GM19397 (cell line): ENCODE data around the gene FXYD7.
A peak's percentile ranks its signal among the peaks of the same experiment; 100 is the strongest.

Experiments used
- ATAC-seq: cut with Tn5 transposase; IDR thresholded peaks from one replicate; pipeline ENCODE4 v1.9.1; 2021; ENCODE audit warnings: mild to moderate bottlenecking, moderate library complexity; ENCODE audit not compliant: unreplicated experiment

The FXYD7 gene

GRCh38 chr19:35109395-35110112 is 33.5 kb upstream of the FXYD7 start:
- no peak for ATAC-seq

GRCh38 chr19:35110974-35111373 is 32.1 kb upstream of the FXYD7 start:
- ATAC-seq: no peak

DNA sequence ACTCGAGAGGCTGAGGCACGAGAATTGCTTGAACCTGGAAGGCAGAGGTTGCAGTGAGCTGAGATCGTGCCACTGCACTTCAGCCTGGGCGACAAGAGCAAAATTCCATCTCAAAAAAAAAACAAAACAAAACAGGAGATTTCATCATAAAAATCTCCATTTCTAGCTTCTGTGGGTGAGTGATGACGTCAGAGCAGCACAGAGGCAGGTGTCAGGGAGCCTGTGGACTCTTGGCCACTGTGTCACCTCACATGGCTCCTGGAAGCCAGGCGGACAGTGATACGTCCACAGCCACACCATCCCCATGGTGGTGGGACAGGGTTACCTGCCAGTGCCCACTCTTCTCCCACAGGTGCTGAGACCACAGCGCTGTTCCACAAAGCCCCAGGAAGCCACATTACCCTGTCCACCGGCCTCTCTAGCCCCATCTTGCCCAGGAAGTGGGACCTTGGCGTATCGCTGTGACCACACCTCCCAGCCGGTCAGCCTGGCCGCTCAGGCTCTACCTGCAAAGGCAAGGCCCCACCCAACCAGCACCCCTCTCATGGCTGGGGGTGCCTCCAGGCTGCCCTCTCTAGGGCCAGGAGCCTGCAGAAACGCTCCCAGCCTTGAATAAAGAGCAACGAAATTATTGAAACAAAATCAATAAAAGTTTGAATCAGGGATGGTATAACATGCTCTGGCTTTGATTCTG is 29.9 kb upstream of the FXYD7 start:
- no peak for ATAC-seq

DNA sequence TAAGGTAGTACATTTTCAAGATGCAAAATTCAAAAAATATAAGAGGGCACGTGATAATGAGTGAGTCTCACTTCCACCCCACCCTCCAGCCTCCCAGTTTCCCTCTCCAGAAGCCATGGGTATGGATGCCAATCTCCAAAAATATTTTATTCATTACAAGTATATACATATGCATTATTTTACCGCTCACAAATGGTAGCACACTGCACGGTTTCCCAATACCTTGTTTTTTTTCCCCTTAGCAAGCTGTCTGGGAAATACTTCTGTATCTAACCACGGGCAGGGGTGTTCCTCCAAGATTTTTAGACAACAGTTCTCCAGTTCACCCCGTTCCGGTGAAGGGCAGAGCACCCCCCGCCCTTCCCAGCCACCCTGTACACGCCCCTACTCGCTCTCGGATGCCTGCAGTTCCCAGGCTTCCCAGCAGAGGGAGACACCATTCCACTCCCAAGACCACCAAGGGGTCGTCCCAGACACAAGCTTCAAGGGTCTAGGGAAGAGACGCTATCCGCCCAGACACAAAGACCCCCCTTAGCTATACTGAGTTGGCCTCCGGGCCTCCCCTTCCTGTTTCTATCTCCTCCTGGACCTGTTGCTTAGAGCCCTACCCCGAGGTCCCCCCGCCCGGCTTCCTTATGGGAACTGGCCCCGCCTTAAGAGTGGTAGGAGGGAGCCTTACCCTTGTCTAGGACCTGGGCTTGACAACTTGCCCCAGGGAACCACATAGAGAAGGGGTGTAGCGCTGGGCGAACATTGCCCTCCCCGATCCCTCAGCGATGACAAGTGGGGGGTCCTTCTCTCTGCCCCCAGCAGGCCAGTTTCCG is 28.5 kb upstream of the FXYD7 start:
- no peak for ATAC-seq

DNA sequence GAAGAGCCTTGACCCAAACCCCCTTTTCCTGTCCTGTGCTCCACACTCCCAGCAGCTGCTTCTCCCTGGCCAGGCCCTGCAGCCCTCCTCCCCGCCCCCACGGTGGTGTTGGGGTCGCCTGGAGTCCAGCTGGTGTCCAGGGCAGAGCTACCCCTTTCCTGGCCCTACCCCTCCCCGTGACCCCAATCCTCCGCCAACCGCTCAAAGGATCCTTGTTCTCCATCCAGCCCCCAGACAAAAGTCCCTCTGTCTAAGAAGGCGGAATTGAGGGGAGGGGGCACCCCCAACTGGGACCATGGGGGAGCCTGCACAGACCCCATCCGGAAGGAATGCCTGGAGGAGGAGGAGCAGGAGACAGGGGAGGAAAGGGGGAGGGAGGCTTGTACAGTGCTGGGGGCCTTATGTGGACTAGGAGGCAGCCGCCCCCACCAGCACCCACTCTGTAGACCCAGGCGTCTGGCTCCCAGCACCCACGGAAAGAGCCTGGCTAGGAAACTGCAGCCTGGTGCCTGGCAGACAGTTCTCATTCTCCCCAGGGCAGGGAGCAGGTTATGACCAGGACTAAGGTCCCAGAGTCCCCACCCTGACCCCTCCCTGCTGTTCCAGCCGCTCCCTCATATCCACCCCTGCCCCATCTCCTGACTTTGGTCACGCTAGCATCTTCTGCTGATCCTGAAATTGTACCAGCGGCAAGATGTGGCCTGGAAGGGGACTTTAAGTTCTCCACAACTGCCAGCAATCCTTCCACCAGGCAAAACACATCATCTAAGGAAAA is 27.7 kb upstream of the FXYD7 start, which contains the start of gene FXYD3:
FXYD3 (plus strand) TSS at position 647 of the 775 bp plus-strand sequence. CDS start 3,554 bp downstream, outside the sequence.
- no peak for ATAC-seq

DNA sequence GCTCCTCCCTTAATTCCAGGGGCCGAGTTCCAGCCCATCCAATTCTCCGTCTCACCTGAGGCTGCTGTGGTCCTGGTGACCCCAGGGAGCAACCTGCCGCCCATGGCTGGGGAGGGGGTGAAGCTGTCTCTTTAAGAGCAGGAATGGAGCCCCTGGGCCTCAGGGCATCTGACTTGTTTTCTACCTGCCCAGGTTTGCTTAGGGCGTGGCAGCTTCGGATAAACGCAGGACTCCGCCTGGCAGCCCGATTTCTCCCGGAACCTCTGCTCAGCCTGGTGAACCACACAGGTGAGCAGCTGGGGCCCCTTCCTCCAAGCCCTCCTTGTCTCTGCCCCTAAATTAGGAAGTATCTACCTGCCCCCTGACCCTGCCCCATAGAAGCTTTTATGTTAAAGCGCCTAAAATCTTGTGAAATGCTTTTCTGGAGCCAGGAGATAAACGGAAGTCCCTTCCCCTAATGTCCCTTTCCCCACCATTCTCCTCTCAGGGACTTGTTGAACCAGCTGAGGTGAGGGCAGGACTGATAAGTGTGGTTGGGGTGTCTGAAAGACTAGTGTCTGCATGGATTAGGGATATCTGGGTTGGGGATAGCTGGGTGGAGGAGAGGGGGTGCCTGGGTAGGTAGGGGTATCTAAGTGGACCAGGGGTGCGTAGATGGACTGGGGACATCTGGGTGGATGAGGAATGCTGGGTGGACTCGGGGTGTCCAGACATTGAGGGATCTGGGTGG is 26.8 kb upstream of the FXYD7 start:
- no peak for ATAC-seq

GRCh38 chr19:35117116-35117515 is 25.9 kb upstream of the FXYD7 start:
- ATAC-seq: no peak

DNA sequence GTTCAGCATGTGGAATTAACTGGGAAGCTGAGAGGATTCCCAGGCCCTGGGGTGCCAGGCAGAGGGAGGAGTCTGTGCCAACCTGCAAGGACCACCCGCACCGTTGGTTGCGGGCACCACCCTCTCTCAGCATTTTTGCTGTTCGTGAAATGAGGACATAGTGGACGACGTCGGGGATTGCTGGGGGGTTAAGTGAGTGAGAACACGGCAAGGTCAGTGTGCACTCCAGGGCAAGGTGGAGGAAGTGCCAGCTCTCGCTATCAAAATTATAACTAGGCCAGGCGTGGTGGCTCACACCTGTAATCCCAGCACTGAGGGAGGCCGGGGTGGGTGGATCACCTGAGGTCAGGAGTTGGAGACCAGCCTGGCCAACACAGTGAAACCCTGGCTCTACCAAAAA is 25.3 kb upstream of the FXYD7 start:
- no peak for ATAC-seq

DNA sequence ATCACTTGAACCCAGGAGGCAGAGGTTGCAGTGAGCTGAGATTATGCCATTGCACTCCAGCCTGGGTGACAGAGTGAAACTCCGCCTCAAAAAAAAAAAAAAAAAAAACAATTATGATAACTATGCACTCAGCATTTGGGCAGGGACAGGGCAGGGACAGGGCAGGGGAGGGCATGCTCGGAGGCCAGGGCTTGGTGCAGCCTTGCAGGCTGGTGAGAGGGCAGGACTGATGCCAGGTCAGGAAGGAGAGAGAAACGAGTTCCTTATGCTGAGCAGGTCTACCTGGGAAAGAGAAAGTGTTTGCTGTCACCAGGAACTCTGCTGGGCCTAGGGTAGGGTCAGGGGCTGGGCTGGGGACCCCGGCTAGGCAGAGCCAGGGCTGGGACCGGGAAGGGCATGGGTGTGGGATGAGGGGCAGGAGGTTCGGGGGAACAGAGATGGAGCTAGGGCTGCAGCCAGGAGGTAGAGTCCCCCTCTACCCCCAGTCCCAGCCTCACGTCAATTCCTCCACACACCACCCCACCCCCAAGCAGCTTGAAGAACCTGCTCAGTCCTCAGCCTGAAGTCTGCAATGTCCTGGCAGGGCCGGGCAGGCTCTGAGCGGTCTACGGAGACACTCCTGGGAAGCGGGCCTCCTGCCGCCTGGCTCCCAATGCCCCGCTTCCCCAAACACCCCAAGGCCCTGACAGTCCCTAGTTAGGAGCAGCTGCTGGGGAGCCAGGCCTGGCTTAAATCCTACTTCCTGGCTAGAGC is 24.6 kb upstream of the FXYD7 start:
- ATAC-seq: no peak

DNA sequence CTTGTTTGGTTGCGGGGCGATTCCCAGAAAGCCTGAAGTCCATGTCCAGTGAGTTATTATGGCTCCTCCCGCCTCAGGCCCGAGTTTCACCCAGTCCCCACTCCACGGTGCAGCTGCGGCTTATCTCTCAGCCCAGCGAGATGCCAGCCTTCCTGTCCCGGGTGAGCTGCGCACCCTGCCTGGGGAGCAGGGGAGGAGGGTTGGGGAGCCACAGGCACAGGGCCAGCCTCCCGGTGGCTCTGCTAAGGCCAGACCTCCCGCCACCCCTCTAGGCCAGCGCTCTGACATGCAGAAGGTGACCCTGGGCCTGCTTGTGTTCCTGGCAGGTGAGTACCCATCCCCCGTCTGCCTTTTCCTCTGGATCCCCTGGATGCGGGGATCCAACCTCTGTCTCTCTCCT is 24.0 kb upstream of the FXYD7 start:
- no peak for ATAC-seq

GRCh38 chr19:35119578-35120155 is 23.4 kb upstream of the FXYD7 start:
- no peak for ATAC-seq

DNA sequence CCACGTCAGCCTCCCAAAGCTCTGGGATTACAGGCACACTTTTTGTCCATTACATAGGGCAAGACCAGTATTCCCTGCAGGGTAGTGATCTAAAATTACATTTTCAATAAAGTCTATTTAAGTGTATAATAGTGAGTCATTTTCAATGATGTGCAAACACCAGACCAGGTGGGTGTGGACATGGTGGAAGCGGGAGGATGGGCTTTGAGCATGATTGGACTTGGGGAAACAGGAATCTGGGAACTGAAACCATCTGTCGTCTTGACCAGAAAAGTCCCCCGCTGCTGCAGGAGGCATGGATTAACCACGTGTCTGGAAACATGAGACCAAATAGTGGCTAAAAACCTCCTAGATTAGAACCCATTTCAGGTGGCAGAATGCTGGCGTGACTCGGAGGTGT is 22.6 kb upstream of the FXYD7 start:
- no peak for ATAC-seq

DNA sequence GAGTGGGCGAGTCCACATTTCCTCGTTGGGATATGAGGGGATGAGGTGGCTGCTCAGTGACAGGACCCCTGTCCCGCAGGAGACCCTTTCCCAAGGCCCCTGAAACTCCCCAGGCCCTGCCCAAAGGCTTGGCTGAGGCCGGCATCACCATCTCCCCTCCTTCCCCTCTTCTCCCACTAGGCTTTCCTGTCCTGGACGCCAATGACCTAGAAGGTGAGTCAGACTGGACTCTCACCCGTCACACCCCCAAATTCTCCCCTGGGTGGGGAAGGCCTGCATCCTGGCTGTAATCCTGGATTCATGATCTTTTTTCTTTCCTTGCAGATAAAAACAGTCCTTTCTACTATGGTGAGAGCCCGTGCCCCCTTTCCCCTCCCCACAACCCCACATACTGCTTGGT is 22.2 kb upstream of the FXYD7 start:
- ATAC-seq: no peak

DNA sequence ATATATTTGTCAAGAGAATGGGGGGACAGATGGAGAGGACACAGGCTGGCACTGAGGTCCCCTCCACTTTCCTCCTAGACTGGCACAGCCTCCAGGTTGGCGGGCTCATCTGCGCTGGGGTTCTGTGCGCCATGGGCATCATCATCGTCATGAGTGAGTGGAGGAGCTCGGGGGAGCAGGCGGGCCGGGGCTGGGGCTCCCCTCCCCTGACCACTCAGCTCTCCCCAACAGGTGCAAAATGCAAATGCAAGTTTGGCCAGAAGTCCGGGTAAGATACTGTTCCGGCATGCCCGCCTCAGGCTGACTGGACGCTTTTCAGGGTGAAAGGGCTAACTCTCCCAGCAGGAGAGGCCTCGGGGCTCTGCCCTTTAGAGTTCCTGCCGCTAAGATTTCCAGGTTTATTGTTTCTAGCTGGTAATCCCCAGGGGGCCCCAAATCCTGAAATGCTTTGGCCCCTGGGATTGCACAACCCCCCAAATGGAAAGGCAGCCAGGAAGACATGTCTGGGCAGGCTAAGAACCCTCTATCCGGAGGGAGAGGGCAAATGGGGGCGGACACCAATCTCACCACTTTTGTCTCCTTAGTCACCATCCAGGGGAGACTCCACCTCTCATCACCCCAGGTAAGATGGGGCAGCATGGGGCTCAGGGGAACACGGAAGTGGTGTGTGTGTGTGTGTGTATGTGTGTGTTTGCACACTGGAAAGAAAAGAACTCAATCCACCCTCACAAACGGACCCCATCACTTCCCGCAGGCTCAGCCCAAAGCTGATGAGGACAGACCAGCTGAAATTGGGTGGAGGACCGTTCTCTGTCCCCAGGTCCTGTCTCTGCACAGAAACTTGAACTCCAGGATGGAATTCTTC is 20.1 kb upstream of the FXYD7 start:
- no peak for ATAC-seq

- no peak for ATAC-seq
Measured at GRCh38 chr19:35123573-35123972, 19.5 kb upstream of the FXYD7 start.

GRCh38 chr19:35124098-35125060 is 18.7 kb upstream of the FXYD7 start:
- peak; percentile 69 for ATAC-seq

DNA sequence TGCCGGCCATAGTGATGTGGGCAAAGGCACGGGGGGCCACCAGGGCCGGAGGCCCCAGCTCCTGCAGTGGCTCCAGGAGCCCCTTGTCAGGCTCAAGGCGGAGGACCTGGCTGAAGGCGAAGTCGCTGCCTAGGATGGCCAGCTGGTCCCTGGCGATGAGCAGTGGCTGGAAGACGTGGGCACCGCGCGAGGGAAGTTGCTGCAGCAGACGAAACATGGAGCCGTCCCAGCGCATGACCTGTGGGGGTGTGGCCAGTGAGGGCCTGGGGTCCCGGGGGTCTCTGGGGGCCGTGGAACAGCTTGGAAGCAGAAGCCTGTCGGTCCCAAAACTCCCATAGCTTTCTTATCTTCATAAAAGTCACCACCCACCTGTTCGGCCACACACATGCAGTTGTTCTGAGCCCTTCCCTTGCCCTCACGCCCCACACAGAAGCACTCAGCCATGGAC is 17.8 kb upstream of the FXYD7 start:
- ATAC-seq: no peak
